Activated naive CD8-positive, alpha-beta T cell treated with anti-CD3 and anti-CD28 coated beads, Interleukin-2, amount 10 ng/mL, durations not matched to agents 7 days and 5 days (primary cell): ENCODE measurements around the gene CALR3. TPM values are rescaled to one million over a fixed set of nuclear protein-coding genes. Genes with fewer than 3 reads are reported as not detected.
"Not testable (repeated sequence)": the region's sequence is repeated elsewhere in the genome, so short reads cannot be mapped to it uniquely, and the experiment has no call there.

Experiments
- ATAC-seq: fragments of 150-1000 bp; cut with Tn5 transposase; one replicate; pipeline ENCODE4 v1.10.0; 2021; ENCODE audit warnings: low read depth, moderate library complexity
- POLR2A ChIA-PET: fragments of 350-600 bp; sonication (Branson Sonifier 250); formaldehyde crosslinking; loops from one replicate; lab custom pipeline; 2021; ENCODE audit warnings: antibody characterized with exemption; lab: Charles Lee
- DNase-seq: peaks from one replicate; pipeline ENCODE4 v3.0.0; 2021
- H3K27ac Mint-ChIP-seq: one replicate; pipeline ENCODE4 v1.8.0; 2022; ENCODE audit warnings: mild to moderate bottlenecking, mixed read lengths
- H3K27me3 Mint-ChIP-seq: one replicate; pipeline ENCODE4 v1.8.0; 2022; ENCODE audit warnings: mild to moderate bottlenecking, moderate library complexity, mixed read lengths
- H3K36me3 Mint-ChIP-seq: one replicate; pipeline ENCODE4 v1.8.0; 2021; ENCODE audit warnings: mild to moderate bottlenecking, mixed read lengths
- H3K4me1 Mint-ChIP-seq: one replicate; pipeline ENCODE4 v1.8.0; 2021; ENCODE audit warnings: mixed read lengths
- H3K4me3 Mint-ChIP-seq: one replicate; pipeline ENCODE4 v1.8.0; 2022; ENCODE audit warnings: mild to moderate bottlenecking, moderate library complexity, mixed read lengths
- H3K9me3 Mint-ChIP-seq: one replicate; pipeline ENCODE4 v1.8.0; 2021; ENCODE audit warnings: mixed read lengths
- total RNA-seq, 2 experiments: library from RNA; stranded (reverse); gene quantifications; one replicate each; pipeline ENCODE4 v1.2.3, GENCODE V29; 2021

The CALR3 gene
- total RNA-seq, 2 experiments from 2014 or later = not detected

DNA sequence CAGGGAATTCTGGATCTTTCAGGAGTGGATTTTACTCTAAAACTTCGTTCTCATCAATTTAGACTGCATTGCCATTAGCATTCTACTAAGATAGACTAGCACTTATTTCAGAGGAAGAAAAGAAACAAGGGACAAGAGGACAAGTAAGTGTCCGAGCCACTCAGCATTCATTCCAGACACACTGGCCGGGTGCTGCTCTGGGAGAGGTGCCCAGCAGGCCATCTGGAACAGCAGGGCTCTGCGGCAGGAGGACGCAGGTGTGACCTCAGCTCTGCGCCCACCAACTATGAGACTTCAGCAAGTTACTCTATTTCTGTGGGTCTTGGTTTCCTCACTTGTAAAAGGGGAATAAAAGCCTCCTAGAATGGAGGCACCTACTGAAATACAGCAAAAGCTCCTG, 28.4 kb downstream of the CALR3 start:
- ATAC-seq = no peak
- H3K4me1 Mint-ChIP-seq = peaks cover 23% of the 10 kb centered on the region
- no peak overlapping the region for H3K4me3 Mint-ChIP-seq
- no peak for DNase-seq
- peak overlapping the region; percentile 18 for H3K27ac Mint-ChIP-seq
- H3K27me3 Mint-ChIP-seq = no peaks in the 10 kb centered on the region
- peaks cover 1% of the 10 kb centered on the region for H3K36me3 Mint-ChIP-seq
- no peaks in the 10 kb centered on the region for H3K9me3 Mint-ChIP-seq
- POLR2A ChIA-PET = no interaction called here

DNA sequence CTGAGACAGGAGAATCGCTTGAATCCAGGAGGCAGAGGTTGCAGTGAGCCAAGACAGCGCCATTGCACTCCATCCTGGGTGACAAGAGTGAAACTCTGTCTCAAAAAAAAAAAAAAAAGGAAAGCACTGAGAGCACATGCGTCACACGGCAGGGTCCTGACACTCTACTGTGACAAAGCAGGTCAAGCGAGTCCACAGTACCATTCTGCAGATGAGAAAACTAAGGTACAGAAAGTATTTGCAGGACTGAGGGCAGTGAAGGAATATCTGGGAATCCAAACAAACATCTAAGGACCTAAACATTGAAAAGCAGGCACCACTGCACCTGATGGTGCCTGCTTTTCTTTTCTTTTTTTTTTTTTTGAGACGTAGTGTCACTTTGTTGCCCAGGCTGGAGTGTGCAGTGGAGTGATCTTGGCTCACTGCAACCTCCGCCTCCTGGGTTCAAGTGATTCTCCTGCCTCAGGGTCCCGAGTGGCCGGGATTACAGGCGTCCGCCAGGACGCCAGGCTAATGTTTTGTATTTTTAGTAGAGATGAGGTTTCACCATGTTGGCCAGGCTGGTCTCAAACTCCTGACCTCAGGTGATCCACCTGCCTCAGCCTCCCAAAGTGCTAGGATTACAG, 29.1 kb downstream of the CALR3 start:
- ATAC-seq, DNase-seq, H3K4me3 Mint-ChIP-seq, H3K27me3 Mint-ChIP-seq, H3K9me3 Mint-ChIP-seq, H3K36me3 Mint-ChIP-seq, POLR2A ChIA-PET, H3K27ac Mint-ChIP-seq: not testable (repeated sequence)
- H3K4me1 Mint-ChIP-seq = peaks cover 23% of the 10 kb centered on the region

DNA sequence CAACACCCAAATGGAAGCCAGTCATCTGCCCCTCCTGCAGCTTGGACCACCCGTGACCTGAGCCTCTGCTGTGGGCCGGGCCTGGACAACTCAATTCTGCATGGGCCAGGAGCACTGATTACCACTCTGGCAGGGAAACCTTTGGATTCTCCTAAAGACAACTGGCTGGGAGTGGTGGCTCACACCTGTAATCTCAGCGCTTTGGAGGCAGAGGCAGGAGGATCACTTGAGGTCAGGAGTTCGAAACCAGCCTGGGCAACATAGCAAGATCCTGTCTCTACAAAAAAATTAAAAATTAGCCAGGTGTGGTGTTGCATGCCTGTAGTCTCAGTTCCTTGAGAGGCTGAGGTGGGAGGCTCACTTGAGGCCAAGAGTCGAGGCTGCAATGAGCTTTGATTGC, 30.7 kb downstream of the CALR3 start:
- H3K4me1 Mint-ChIP-seq = peaks cover 17% of the 10 kb centered on the region
- H3K4me3 Mint-ChIP-seq = no peak overlapping the region
- no peak overlapping the region for H3K27ac Mint-ChIP-seq
- POLR2A ChIA-PET = interaction anchor here (0.6 kb wide), 1 partner anchor 22 kb away, joined by 4 read pairs; no protein-coding TSS in a partner anchor
- DNase-seq = no peak
- ATAC-seq = no peak
- H3K9me3 Mint-ChIP-seq = no peaks in the 10 kb centered on the region
- H3K27me3 Mint-ChIP-seq = no peaks in the 10 kb centered on the region
- peaks cover 1% of the 10 kb centered on the region for H3K36me3 Mint-ChIP-seq

DNA sequence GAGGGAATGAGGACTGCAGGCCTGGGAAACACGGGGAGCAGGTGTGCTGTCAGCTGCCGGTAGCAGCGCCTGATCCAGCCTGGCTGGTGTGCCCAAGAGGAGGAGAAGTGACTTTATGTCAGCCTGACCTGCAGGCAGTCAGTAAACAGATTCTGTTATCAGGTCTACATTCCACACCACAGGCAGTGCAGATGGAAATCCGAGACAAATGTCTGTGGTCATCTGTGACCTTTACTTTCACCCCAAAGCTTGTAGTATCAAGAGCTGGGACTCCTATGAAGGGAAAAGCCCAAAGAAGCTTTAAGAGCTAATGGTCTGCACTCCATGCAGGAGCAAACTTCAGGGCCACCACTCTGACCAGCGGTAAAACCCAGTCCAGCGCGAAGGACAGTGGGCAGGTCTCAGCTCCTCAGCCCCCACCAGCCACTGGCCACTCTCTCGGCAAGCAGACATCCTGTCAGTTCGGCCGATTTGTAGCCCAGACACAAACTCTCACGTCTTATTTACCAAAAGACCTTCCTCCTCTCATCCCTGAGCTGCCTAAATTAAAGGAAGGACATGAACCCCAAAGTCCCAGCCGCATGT, 31.9 kb downstream of the CALR3 start:
- Mint-ChIP-seq H3K4me1 (peaks cover 14% of the 10 kb centered on the region), H3K27me3 (no peaks in the 10 kb centered on the region), H3K4me3 (no peak overlapping the region), H3K36me3 (peaks cover 1% of the 10 kb centered on the region), H3K27ac (no peak overlapping the region), H3K9me3 (no peaks in the 10 kb centered on the region)
- DNase-seq = no peak
- no peak for ATAC-seq
- POLR2A ChIA-PET = no interaction called here

DNA sequence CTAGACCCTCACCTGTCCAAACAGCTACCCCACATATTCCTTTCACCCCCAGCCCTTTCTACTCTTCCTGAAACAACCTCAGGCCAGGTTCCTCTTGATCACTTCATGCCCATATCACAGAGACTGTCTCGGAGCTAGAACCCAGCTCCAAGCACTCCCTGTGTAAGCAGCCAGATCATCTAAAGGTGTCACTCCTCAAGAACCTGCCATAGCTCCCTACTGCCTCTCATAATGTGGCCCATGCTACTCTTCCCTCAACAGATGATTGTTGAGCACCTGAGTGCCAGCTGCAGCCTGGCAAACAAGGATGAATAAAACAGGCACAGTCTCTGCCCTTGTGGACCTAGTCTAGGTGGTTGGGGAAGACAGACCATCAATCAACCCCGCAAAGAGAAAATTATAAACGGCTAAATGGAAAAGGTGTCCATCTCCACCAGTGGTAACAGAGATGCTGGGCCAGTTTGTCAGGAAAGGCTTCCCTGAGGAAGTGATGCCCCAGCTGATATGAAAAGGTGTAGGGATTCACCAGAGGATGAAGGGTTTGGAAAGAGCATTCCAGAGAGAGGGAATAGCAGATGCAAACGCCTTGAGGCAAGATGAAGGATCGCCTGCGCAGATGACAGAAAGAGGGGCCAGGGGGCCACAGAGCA, 32.5 kb downstream of the CALR3 start:
- H3K4me1 Mint-ChIP-seq = peaks cover 16% of the 10 kb centered on the region
- no peak for ATAC-seq
- H3K27me3 Mint-ChIP-seq = no peaks in the 10 kb centered on the region
- POLR2A ChIA-PET = interaction anchor here (1.1 kb wide), 1 partner anchor 8 kb away, joined by 3 read pairs; no protein-coding TSS in a partner anchor
- no peak overlapping the region for H3K4me3 Mint-ChIP-seq
- H3K9me3 Mint-ChIP-seq = no peaks in the 10 kb centered on the region
- DNase-seq = no peak
- H3K36me3 Mint-ChIP-seq = peaks cover 1% of the 10 kb centered on the region
- peak overlapping the region; percentile 50 for H3K27ac Mint-ChIP-seq

DNA sequence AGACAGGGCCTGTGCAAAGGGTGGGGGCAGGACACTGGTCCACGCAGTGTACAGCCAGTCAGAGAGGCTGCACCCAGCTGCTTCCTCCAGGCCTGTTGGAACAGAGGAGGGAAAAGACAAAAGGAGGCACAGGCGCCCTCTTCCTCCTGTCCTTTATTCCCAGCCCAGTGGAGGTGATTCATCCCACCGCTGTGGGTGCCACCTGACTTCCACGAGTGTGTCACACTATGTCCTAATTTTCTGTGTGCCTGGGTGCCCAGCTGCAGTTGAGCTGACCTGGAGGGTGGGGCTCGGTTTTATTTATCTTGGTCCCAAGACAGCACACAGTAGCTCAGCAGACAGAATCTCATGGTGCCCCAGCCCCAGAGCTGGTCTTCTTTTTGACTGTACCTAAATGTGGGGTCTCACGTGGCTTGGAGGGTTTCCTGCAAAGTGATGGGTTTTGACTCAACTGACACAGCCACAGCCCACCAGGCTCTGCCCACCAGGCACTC, 33.2 kb downstream of the CALR3 start:
- H3K9me3 Mint-ChIP-seq = no peaks in the 10 kb centered on the region
- POLR2A ChIA-PET = interaction anchor here (1.1 kb wide), 1 partner anchor 8 kb away, joined by 3 read pairs; no protein-coding TSS in a partner anchor
- ATAC-seq (no peak), DNase-seq (no peak)
- peaks cover 1% of the 10 kb centered on the region for H3K36me3 Mint-ChIP-seq
- no peaks in the 10 kb centered on the region for H3K27me3 Mint-ChIP-seq
- peak overlapping the region; percentile 50 for H3K27ac Mint-ChIP-seq
- no peak overlapping the region for H3K4me3 Mint-ChIP-seq
- H3K4me1 Mint-ChIP-seq = peaks cover 18% of the 10 kb centered on the region

DNA sequence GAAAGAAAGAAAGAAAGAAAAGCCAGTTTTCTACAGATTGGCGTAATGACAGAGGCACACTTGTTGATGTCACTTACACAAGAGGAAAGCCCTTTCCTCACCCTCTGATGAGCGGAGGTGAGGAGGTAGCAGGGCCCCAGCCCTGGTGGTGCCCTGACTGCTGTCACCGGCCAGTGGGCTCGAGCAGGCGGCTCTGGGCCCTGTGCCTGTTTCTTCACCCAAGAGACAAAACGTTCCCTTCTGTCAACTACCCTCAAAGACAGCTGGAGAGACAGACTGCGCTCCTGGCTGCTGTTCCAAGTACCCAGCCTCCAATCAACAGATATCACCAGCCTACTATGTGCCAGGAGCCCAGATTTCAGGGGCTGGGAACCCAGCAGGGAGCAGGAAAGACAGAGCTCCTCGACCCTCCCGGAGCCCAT, 34.3 kb downstream of the CALR3 start:
- no peaks in the 10 kb centered on the region for H3K27me3 Mint-ChIP-seq
- no peak for DNase-seq
- no peak for ATAC-seq
- no peak overlapping the region for H3K4me3 Mint-ChIP-seq
- H3K27ac Mint-ChIP-seq = no peak overlapping the region
- H3K9me3 Mint-ChIP-seq = no peaks in the 10 kb centered on the region
- peaks cover 22% of the 10 kb centered on the region for H3K4me1 Mint-ChIP-seq
- H3K36me3 Mint-ChIP-seq = peaks cover 1% of the 10 kb centered on the region
- POLR2A ChIA-PET = no interaction called here

DNA sequence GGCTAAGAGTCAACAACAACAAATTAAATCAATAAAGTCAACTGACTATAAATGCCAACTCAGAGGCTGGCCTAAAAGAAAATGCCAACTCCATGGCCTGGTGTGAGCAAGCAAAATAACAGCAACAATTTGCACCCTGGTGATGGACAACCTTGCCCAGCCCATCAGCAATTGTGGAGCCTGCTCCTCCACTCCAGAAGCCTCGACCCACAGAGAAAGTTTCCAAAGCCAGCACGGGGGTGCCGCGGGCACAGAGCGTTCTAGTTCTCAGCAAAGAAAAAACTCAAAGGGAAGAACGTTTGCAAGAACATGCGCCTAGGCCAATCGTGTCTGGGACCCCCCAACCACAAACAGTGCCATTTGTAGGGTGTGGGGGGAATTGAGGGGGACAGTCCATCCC, 35.5 kb downstream of the CALR3 start:
- H3K27ac Mint-ChIP-seq = no peak overlapping the region
- POLR2A ChIA-PET = no interaction called here
- no peak overlapping the region for H3K4me3 Mint-ChIP-seq
- H3K4me1 Mint-ChIP-seq = peaks cover 24% of the 10 kb centered on the region
- no peaks in the 10 kb centered on the region for H3K9me3 Mint-ChIP-seq
- peaks cover 4% of the 10 kb centered on the region for H3K36me3 Mint-ChIP-seq
- no peak for DNase-seq
- no peak for ATAC-seq
- no peaks in the 10 kb centered on the region for H3K27me3 Mint-ChIP-seq

DNA sequence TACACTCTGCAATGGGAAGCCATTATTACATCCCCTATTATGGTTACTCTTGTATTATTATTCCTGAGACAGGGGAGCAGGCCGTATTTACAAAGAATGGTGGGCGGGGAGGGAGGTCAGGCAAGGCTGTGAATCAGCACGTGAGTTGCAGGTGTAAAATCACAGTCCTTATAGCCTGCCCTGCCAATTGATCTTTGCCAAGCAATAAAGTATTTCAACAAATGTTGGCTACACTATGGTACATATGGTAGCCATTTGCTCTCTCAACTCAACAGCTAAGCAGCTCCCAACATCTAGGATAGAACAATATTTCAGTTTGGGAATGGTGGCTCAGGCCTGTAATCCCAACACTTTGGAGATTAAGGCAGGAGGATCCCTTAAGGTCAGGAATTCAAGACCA, 36.3 kb downstream of the CALR3 start:
- H3K4me3 Mint-ChIP-seq = no peak overlapping the region
- DNase-seq = no peak
- H3K27me3 Mint-ChIP-seq = no peaks in the 10 kb centered on the region
- no peaks in the 10 kb centered on the region for H3K9me3 Mint-ChIP-seq
- peaks cover 24% of the 10 kb centered on the region for H3K4me1 Mint-ChIP-seq
- POLR2A ChIA-PET = no interaction called here
- ATAC-seq = no peak
- H3K27ac Mint-ChIP-seq = no peak overlapping the region
- H3K36me3 Mint-ChIP-seq = peaks cover 2% of the 10 kb centered on the region

DNA sequence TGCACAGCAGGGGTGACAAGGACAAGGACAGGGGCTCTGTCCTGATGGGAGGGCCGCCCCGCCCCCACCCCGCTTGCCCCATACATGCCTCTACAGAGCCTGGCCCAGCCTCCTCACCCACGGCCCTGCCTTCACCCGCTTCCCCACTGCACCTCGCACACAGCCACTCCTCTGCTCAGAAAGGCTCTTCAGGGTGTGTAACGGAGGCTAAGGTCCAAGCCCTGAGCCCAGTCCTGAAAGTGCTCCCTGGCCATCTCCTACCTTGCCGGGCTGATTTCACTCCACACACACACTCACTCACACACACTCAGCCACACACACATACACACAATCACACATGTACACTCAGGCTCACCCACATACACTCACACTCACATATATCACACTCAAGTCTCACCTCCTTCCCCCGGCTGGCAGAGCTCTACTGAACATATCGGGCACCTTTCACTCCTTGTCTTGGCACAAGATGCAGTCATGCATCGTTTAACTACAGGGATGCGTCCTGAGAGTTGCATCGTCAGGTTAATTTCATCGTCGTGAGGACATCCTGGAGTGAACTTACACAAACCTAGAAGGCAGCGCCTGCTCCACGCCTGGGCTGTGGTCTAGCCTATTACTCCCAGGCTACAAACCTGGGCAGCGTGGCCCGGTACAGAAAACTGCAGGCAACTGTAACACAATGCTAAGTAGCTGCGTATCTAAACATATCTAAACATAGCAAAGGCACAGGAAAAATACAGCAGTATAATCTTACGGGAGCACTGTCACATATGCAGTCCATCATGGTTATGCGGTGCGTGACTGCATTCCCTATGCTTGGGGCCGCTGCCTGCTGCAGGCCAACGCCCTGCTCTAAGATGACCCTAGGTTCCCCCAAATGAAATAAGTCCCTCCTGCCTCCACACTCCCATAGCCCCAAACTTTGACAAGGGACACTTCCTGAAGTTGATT, 37.3 kb downstream of the CALR3 start:
- no peak overlapping the region for H3K4me3 Mint-ChIP-seq
- no peak overlapping the region for H3K27ac Mint-ChIP-seq
- H3K9me3 Mint-ChIP-seq = no peaks in the 10 kb centered on the region
- H3K4me1 Mint-ChIP-seq = peaks cover 24% of the 10 kb centered on the region
- DNase-seq = no peak
- peaks cover 2% of the 10 kb centered on the region for H3K36me3 Mint-ChIP-seq
- no peak for ATAC-seq
- no peaks in the 10 kb centered on the region for H3K27me3 Mint-ChIP-seq
- POLR2A ChIA-PET = interaction anchor here (0.6 kb wide), 1 partner anchor 385 kb away, joined by 5 read pairs; no protein-coding TSS in a partner anchor

DNA sequence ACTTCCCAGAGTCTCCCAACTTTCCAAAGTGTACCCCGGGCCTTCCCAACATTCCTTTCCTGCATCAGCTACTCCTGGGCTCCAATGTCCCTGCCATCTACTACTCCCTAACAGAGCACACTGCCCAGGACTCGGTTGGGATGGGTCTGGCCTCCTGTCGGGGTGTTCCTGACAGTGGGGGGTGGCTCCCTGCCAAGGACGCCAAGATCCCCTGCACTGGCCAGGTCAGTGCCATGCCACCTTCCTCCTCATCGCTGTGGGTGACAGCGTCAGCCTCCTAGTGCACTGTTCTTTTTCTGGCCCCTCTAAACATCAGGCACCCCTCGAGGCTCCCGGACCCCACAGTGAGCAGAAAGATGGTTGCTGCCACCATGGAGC, 38.0 kb downstream of the CALR3 start:
- Mint-ChIP-seq H3K27me3 (no peaks in the 10 kb centered on the region), H3K4me3 (no peak overlapping the region), H3K4me1 (peaks cover 18% of the 10 kb centered on the region), H3K27ac (no peak overlapping the region), H3K36me3 (peaks cover 2% of the 10 kb centered on the region), H3K9me3 (no peaks in the 10 kb centered on the region)
- DNase-seq (no peak), ATAC-seq (no peak)
- POLR2A ChIA-PET = no interaction called here

DNA sequence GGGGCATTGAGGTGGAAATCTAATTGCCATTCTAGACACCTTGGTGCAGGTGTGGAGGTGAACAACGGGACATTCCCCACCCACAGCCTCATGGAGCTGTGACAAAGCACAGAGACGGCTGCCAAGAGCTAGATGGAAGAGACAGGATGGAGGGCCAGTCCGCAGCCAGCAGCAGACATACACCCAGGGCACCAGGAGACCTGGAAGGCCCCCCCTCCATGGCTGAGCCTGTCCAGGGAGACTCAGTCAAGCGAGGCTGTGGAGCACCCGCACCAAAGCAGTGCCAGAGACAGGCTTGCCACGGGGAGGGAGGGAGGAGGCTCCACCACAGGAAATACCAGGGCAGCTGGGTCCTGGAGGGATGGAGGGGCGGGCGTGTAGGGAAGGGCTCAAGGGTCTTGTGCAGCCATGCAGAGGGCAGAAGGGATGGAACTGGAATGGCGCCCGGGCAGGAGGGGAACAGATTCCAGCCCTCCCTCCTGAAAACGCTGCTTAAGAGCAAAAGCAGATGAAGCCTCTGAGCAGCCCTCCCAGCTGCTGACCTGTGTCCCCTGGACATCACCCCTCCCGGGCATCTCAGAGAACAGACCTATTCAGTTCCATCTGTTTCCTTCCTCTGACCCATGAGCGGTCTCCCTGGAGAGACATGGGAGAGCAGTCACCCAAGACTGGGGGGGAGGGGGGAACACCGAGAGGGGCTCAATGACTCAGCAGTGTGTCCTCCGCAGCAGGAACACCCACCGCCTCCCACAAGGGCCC, 38.6 kb downstream of the CALR3 start:
- H3K27ac Mint-ChIP-seq = peak overlapping the region; percentile 65
- peak; percentile 59 for ATAC-seq
- H3K9me3 Mint-ChIP-seq = no peaks in the 10 kb centered on the region
- H3K4me1 Mint-ChIP-seq = peaks cover 17% of the 10 kb centered on the region
- peaks cover 2% of the 10 kb centered on the region for H3K36me3 Mint-ChIP-seq
- H3K4me3 Mint-ChIP-seq = no peak overlapping the region
- DNase-seq = no peak
- H3K27me3 Mint-ChIP-seq = no peaks in the 10 kb centered on the region
- POLR2A ChIA-PET = no interaction called here
